SK-N-MC (cell line): Measurements from ENCODE around the gene ANXA2R.

Experiments used
- DNase-seq: peaks from one replicate; pipeline ENCODE4 v3.0.0-alpha.2; 2011; ENCODE audit warnings: low read depth, low spot score
- H3K27ac ChIP-seq: fragments of 200-600 bp; sonication (generic); 2 replicates; pipeline ENCODE4 v1.5.1; 2016; ENCODE audit warnings: mixed run types
- H3K36me3 ChIP-seq: fragments of 200-600 bp; sonication (generic); 2 replicates; pipeline ENCODE4 v1.6.1; 2017; ENCODE audit warnings: antibody characterized with exemption, low read length, mixed read lengths; ENCODE audit not compliant: insufficient read depth
- H3K4me3 ChIP-seq: fragments of 200-600 bp; sonication (generic); 2 replicates; pipeline ENCODE4 v1.5.1; 2016
- H3K9ac ChIP-seq: fragments of 200-600 bp; sonication (generic); 2 replicates; pipeline ENCODE4 v1.8.0; 2017; ENCODE audit warnings: mixed run types, mixed read lengths; ENCODE audit not compliant: insufficient read length
- H3K9me3 ChIP-seq: fragments of 200-600 bp; sonication (generic); 2 replicates; pipeline ENCODE4 v1.6.1; 2017; ENCODE audit warnings: low read depth, mild to moderate bottlenecking, antibody characterized with exemption, low read length, moderate library complexity, mixed read lengths
- EZH2 ChIP-seq: fragments of 200-600 bp; sonication (generic); IDR thresholded peaks from one replicate; pipeline ENCODE4 v1.6.1; 2017; ENCODE audit warnings: antibody characterized with exemption
- FOXP2 ChIP-seq: optimal IDR thresholded peaks from 2 replicates; pipeline ENCODE3; 2011; ENCODE audit warnings: mild to moderate bottlenecking, moderate library complexity; ENCODE audit not compliant: insufficient read depth; ENCODE audit errors: extremely low read length, control extremely low read depth
- POLR2AphosphoS5 ChIP-seq: IDR thresholded peaks from 2 replicates; pipeline ENCODE4 v1.6.1; 2012; ENCODE audit warnings: mild to moderate bottlenecking, low read depth, low read length, borderline replicate concordance

Gene ANXA2R

DNA sequence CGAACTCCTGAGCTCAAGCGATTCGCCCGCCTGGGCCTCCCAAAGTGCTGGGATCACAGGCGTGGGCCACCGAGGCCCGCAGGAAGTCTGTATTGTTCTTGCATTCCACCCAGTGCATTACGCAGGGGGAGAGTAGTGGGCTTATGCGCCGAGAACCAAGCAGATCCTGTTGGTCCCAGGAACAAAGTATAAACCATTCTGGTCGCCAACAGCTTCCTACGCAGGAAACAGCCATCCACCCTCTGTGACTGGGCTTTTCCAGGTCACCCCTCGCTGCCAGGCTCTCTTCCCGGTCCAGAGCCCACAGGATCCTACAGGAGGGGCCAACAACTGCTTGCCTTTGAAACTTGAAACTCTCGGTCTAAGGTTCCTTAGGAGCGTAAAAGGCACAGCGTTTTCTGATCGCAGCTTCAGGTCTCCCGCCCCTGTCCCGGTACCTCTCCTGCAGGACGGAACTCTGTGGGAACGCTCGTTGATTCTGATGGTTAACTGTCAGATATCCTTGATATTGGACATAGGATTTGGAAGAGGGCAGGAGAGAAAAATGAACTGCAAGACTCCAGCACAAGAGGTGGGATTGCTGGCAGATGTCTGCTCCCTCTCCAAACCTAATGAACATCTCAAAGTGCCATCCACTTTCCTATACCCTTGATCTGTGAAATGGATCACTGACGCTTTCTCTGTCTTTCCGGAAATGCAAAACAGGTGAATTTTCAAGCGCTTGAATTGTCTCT is 4.2 kb upstream of the ANXA2R start:
- H3K4me3 ChIP-seq: no peak overlapping the region
- no peaks in the 10 kb centered on the region for H3K36me3 ChIP-seq
- DNase-seq: no peak
- H3K27ac ChIP-seq: no peak overlapping the region
- H3K9me3 ChIP-seq: no peaks in the 10 kb centered on the region
- TF ChIP-seq EZH2: no peak
- no peak for TF ChIP-seq POLR2AphosphoS5
- TF ChIP-seq FOXP2: no peak
- H3K9ac ChIP-seq: no peak overlapping the region

DNA sequence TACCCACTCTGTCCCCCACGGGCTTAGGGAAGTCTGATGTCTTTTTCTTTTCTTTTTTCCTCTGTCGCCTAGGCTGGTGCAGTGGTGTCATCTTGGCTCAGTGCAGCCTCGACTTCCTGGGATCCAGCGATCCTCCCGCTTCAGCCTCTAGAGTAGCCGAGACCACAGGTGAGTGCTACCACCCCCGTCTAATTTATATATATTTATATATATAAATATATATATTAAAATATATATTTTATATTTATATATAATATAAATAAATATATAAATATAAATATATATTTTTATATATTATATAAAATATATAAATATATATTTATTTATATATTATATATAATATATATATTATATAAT is 3.3 kb upstream of the ANXA2R start:
- no peak overlapping the region for H3K9ac ChIP-seq
- 0 out of 2 replicates have a peak overlapping the region, but pooled peaks have one; percentile 92 for H3K27ac ChIP-seq
- no peaks in the 10 kb centered on the region for H3K9me3 ChIP-seq
- no peak for DNase-seq
- no peak for TF ChIP-seq POLR2AphosphoS5
- TF ChIP-seq EZH2: no peak
- no peak for TF ChIP-seq FOXP2
- H3K4me3 ChIP-seq: peak overlapping the region; percentile 91
- no peaks in the 10 kb centered on the region for H3K36me3 ChIP-seq

GRCh38 chr5:43042626-43043399 is 2.7 kb upstream of the ANXA2R start:
- Histone ChIP-seq H3K4me3 (peak overlapping the region; percentile 91), H3K9ac (peak overlapping the region; percentile 88), H3K36me3 (no peaks in the 10 kb centered on the region), H3K27ac (peak overlapping the region; percentile 92), H3K9me3 (no peaks in the 10 kb centered on the region)
- TF ChIP-seq FOXP2: no peak
- peak; percentile 37; the same call in 1 of the 2 replicates for TF ChIP-seq POLR2AphosphoS5
- no peak for DNase-seq

DNA sequence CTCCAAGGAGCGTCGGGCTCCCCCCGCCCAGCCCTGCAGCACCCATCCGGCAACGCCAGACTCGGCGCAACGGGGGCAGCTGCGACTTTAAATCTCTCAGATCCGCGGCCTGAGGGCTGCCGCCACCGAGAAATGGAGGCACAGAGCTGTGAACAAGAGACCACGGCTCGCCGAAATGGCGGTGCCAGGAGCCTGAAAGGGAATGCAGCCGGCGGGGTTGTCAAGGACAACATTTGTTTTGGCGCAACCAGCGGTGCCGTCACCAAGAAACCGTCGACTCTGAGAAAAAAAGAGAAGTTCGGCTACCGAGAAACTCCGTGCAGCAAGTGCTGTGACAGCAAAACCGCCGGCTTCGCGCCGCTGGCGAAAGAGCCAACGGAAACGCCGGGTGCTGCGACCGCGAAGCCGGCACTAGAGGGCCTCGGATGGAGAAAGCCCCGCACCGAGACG is 2.1 kb upstream of the ANXA2R start:
- peak overlapping the region; percentile 91 for H3K4me3 ChIP-seq
- TF ChIP-seq EZH2: no peak
- TF ChIP-seq FOXP2: no peak
- TF ChIP-seq POLR2AphosphoS5: no peak; the same call in none of the 2 replicates
- no peak for DNase-seq
- no peaks in the 10 kb centered on the region for H3K36me3 ChIP-seq
- H3K9me3 ChIP-seq: no peaks in the 10 kb centered on the region
- H3K27ac ChIP-seq: peak overlapping the region; percentile 92
- peak overlapping the region; percentile 88 for H3K9ac ChIP-seq

GRCh38 chr5:43041669-43042175 is 1.6 kb upstream of the ANXA2R start:
- H3K36me3 ChIP-seq: no peaks in the 10 kb centered on the region
- peak overlapping the region; percentile 92 for H3K27ac ChIP-seq
- no peak for DNase-seq
- H3K9ac ChIP-seq: peak overlapping the region; percentile 88
- TF ChIP-seq FOXP2 (no peak), POLR2AphosphoS5 (no peak), EZH2 (no peak)
- peak overlapping the region; percentile 91 for H3K4me3 ChIP-seq
- H3K9me3 ChIP-seq: no peaks in the 10 kb centered on the region

GRCh38 chr5:43041110-43041668 is 1.1 kb upstream of the ANXA2R start:
- Histone ChIP-seq H3K4me3 (peak overlapping the region; percentile 91), H3K27ac (peak overlapping the region; percentile 92), H3K9me3 (no peaks in the 10 kb centered on the region), H3K36me3 (no peaks in the 10 kb centered on the region), H3K9ac (peak overlapping the region; percentile 88)
- DNase-seq: no peak
- TF ChIP-seq FOXP2: no peak
- TF ChIP-seq POLR2AphosphoS5: no peak
- TF ChIP-seq EZH2: no peak

DNA sequence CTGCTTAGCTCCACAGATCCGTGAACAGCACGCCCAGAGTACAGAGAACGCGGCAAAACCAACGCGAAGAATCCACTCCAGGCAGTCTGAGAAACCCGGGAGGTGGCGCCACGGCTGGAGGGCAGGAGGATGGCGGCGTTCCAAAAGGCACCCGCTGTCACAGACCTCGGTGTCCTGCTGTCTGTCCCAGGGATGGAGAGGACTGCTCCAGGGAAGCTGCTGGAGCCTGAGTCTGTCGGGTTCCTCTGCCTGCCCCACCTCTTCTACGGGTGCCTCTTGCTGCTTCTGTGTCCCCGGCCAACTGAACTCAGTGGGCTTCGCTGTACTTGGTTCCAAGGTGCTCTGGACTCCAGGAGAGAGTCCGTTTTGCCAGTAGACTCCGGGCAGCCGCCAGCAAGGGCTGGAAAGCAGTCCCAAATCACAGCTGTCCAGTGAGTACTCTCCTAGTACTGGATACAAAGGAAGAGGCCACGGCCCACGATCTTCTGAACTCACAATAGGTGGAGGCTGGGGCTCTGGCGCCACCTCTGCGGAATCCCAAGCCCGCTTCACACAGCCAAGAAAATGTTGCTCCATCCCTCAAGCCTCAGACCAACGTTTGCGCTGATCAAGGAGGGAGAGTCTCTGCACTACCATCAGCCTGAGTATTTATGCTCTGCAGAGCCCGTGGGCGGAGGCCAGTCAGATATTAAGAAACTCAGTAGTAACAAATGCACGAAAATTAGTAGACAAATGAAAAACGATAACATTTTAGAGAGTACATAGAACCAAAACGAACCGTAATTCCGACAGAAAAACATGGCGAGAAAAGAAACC is 440 bp downstream of the ANXA2R start:
- no peak for DNase-seq
- Histone ChIP-seq H3K4me3 (peak overlapping the region; percentile 91), H3K27ac (peak overlapping the region; percentile 82), H3K9ac (peak overlapping the region; percentile 78), H3K36me3 (no peaks in the 10 kb centered on the region), H3K9me3 (no peaks in the 10 kb centered on the region)
- TF ChIP-seq POLR2AphosphoS5 (no peak; the same call in 1 of the 2 replicates), FOXP2 (no peak)
